H1 (cell line): ENCODE results near the gene CDK16. TPM values are rescaled to one million over a fixed set of nuclear protein-coding genes. Genes with fewer than 3 reads are reported as not detected.

ENCODE experiments used
- BACH1 ChIP-seq: IDR thresholded peaks from 2 replicates; pipeline ENCODE4 v1.6.1; 2012; ENCODE audit warnings: low read length, improper control_type of control experiment
- CBX8 ChIP-seq: fragments of 300-800, 300-1000 bp; sonication (generic); IDR thresholded peaks from 2 replicates; pipeline ENCODE4 v1.7.1; 2016; ENCODE audit warnings: low read depth, low read length, borderline replicate concordance
- CEBPB ChIP-seq: IDR thresholded peaks from 2 replicates; pipeline ENCODE4 v1.6.1; 2012; ENCODE audit warnings: low read depth, low read length
- GTF2F1 ChIP-seq: IDR thresholded peaks from 2 replicates; pipeline ENCODE4 v1.6.1; 2012; ENCODE audit warnings: low read depth, low read length, improper control_type of control experiment, borderline replicate concordance
- RBBP5 ChIP-seq: IDR thresholded peaks from 2 replicates; pipeline ENCODE4 v1.7.1; 2012; ENCODE audit warnings: low read depth, mild to moderate bottlenecking, inconsistent platforms, low read length, moderate library complexity, borderline replicate concordance
- SIN3A ChIP-seq, 2 experiments: IDR thresholded peaks in 1 of 2; conservative IDR thresholded peaks in 1 of 2; 2 replicates each; pipeline ENCODE4 v1.6.1; 2011 to 2012; ENCODE audit warnings: low read length in 2 of 2, improper control_type of control experiment in 1 of 2, low read depth in 1 of 2, mild to moderate bottlenecking in 1 of 2
- SP4 ChIP-seq: IDR thresholded peaks from 2 replicates; pipeline ENCODE4 v1.6.1; 2012; ENCODE audit warnings: low read length, inconsistent platforms
- YY1 ChIP-seq: IDR thresholded peaks from 2 replicates; pipeline ENCODE4 v1.6.1; 2011; ENCODE audit warnings: low read depth, mild to moderate bottlenecking, low read length
- polyA plus RNA-seq, 7 experiments: library from polyadenylated mRNA; depleted of rRNA in 3 of 7; stranded (reverse) in 5 of 7; unstranded in 2 of 7; fragments of >200 nt in 5 of 7; fragments of 200-250 nt in 2 of 7; gene quantifications; 1 replicate in 5 of 7; 2 replicates in 1 of 7; 4 replicates in 1 of 7; pipeline versions ENCODE4 v1.2.1 to v1.2.3, GENCODE V29; 2011 to 2013; ENCODE audit warnings: missing spikeins in 2 of 7, mixed read lengths in 2 of 7
- total RNA-seq: library from RNA; stranded (reverse); fragmentation: NEBNext Ultra II Directional; extraction: Animal tissue kit (Norgen Biotek cat#: 25700); gene quantifications from 2 replicates; pipeline ENCODE4 v1.2.1, GENCODE V29; 2021
- TF ChIP-seq, protein P1 (sequence below): IDR thresholded peaks from 2 replicates; pipeline ENCODE4 v1.6.1; 2012; ENCODE audit warnings: inconsistent platforms

Gene CDK16
- total and polyA plus RNA-seq, 2 of the 8 experiments (the other 6 are each of a cell fraction or from before 2014, with no cell fraction given): 124 to 204 TPM

DNA sequence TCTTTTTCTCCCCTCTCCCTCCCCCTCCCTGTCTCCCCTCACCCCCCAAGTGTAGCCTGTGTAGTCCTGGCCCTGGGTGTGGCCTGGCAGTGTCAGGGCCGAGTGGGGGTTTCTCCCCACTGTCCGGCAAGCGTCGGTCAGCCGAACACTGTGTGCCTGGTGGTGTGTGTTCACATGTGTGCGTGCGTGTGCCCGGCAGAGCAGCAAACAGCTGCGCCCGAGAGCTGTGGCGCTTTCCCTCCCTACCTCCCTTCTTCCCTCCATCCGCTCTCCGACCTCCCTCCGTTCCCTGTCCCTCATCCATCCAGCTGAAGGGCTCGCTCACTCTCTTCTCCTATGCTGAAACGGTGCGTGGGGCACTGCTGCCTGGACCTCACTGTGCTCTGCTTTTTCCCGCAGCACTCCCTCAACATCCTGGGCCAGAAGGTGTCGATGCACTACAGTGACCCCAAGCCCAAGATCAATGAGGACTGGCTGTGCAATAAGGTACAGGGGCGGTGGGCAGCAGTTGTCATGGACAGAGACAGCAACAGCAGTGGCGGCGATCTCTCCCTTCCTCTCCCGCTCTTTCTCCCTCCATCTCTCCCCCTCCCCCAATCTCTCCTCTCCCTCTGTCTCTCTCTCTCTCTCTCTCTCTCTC is 42.3 kb upstream of the CDK16 start (continued):
- no peak for TF ChIP-seq CBX8
- TF ChIP-seq, protein P1, sequence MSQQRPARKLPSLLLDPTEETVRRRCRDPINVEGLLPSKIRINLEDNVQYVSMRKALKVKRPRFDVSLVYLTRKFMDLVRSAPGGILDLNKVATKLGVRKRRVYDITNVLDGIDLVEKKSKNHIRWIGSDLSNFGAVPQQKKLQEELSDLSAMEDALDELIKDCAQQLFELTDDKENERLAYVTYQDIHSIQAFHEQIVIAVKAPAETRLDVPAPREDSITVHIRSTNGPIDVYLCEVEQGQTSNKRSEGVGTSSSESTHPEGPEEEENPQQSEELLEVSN: no peak
- TF ChIP-seq CEBPB: no peak
- TF ChIP-seq SIN3A (conservative IDR thresholded peaks at IDR 0.05 in 1 of 2, IDR thresholded peaks at IDR 0.05 in 1 of 2; ENCODE audit: low read depth in 1 of 2, low read length in 2 of 2): no peak
- no peak for TF ChIP-seq BACH1
- no peak for TF ChIP-seq SP4
- TF ChIP-seq GTF2F1: no peak
- no peak for TF ChIP-seq RBBP5
- no peak for TF ChIP-seq YY1
